HepG2 (cell line): ENCODE measurements around the gene CTAG1A. TPM values are rescaled to one million over a fixed set of nuclear protein-coding genes. Genes with fewer than 3 reads are reported as not detected.
A peak's percentile ranks its signal among the peaks of the same experiment; 100 is the strongest.
"Not testable (repeated sequence)": the region's sequence is repeated elsewhere in the genome, so short reads cannot be mapped to it uniquely, and the experiment has no call there.

Source experiments
- ATAC-seq: fragments of 200-7000 bp; cut with Tn5 transposase; 3 replicates; pipeline ENCODE4 v1.9.1; 2020; ENCODE audit warnings: mild to moderate bottlenecking, moderate library complexity
- BruUV-seq: library from RNA; stranded (reverse); fragments of 400-500 nt; replicated peaks from 2 replicates; lab custom pipeline; 2021; lab: Mats Ljungman, UMichigan
- CTCF ChIA-PET: fragments of 300-600 bp; formaldehyde crosslinking; extraction: SDS; loops from one replicate; lab custom pipeline; 2021; ENCODE audit warnings: low total read pairs, inconsistent platforms, low intra/inter-chr PET ratio; lab: Yijun Ruan, JAX
- POLR2A ChIA-PET: fragments of 350-600 bp; sonication (Branson Sonifier 250); formaldehyde crosslinking; loops from one replicate; lab custom pipeline; 2020; ENCODE audit warnings: antibody characterized with exemption, inconsistent platforms; lab: Yijun Ruan, JAX
- DNase-seq: peaks from one replicate; pipeline ENCODE4 v3.0.0-alpha.2; 2015; ENCODE audit warnings: low spot score
- FAIRE-seq: peaks from 3 replicates; lab custom pipeline; 2011; peaks lifted over from hg19 to GRCh38; lab: Jason Lieb, UNC
- H2AFZ ChIP-seq: one replicate; pipeline ENCODE4 v1.6.1; 2011; ENCODE audit warnings: low read length, inconsistent platforms
- H3K27ac ChIP-seq: fragments of 300-600 bp; 3 replicates; pipeline ENCODE4 v1.8.0; 2011; ENCODE audit warnings: mixed run types, mild to moderate bottlenecking, mixed read lengths, low read length, inconsistent platforms; ENCODE audit not compliant: insufficient read depth; ENCODE audit errors: extremely low read length
- H3K27me3 ChIP-seq, 2 experiments: fragments of 200-600 bp in 1 of 2; 2 replicates in 1 of 2; 3 replicates in 1 of 2; pipeline versions ENCODE4 v1.6.0 to v1.8.0; 2011; ENCODE audit warnings: low read length in 2 of 2, mild to moderate bottlenecking in 2 of 2, moderate library complexity in 2 of 2, inconsistent platforms in 1 of 2; ENCODE audit not compliant: insufficient read depth in 2 of 2, control insufficient read depth in 1 of 2
- H3K36me3 ChIP-seq, 2 experiments: fragments of 200-600 bp in 1 of 2; replicated peaks in 1 of 2; 2 replicates in 1 of 2; 3 replicates in 1 of 2; pipeline versions ENCODE4 v1.5.1 to v1.8.0; 2011; ENCODE audit warnings: low read length in 2 of 2, inconsistent platforms in 1 of 2; ENCODE audit not compliant: insufficient read depth in 2 of 2, control insufficient read depth in 1 of 2
- H3K4me1 ChIP-seq: 2 replicates; pipeline ENCODE4 v1.5.1; 2012; ENCODE audit warnings: low read length, inconsistent platforms; ENCODE audit not compliant: insufficient read depth
- H3K4me2 ChIP-seq: 2 replicates; pipeline ENCODE4 v1.6.0; 2011; ENCODE audit warnings: low read depth, low read length, inconsistent platforms
- H3K4me3 ChIP-seq, 3 experiments: fragments of 200-600 bp in 1 of 3; sonication (generic), shearing (Covaris generic) in 1 of 3; replicated peaks in 1 of 3; 2 replicates each; pipeline ENCODE4 v1.5.1; 2011 to 2016; ENCODE audit warnings: low read length in 3 of 3, inconsistent platforms in 2 of 3, low read depth in 2 of 3, mild to moderate bottlenecking in 2 of 3, control low read depth in 1 of 3, mixed read lengths in 1 of 3; ENCODE audit not compliant: insufficient read depth in 1 of 3
- H3K79me2 ChIP-seq: one replicate; pipeline ENCODE4 v1.6.1; 2011; ENCODE audit warnings: low read length, inconsistent platforms; ENCODE audit not compliant: insufficient read depth
- H3K9ac ChIP-seq: 2 replicates; pipeline ENCODE4 v1.6.0; 2011; ENCODE audit warnings: mild to moderate bottlenecking, low read depth, low read length, inconsistent platforms; ENCODE audit not compliant: insufficient read depth
- H3K9me3 ChIP-seq: 2 replicates; pipeline ENCODE4 v1.5.1; 2012; ENCODE audit warnings: mild to moderate bottlenecking, low read length
- H4K20me1 ChIP-seq: 2 replicates; pipeline ENCODE4 v1.6.0; 2011; ENCODE audit warnings: inconsistent platforms, mild to moderate bottlenecking, low read length, moderate library complexity; ENCODE audit not compliant: insufficient read depth
- WGBS: methylation state at CpG from one replicate; pipeline ENCODE4 v1.1.6; 2017; ENCODE audit warnings: low lambda C conversion rate; 5-methylcytosine and 5-hydroxymethylcytosine counted together
- in situ Hi-C: cut with HindIII; loops from 2 replicates; pipeline ENCODE4 v1.10.0; 2017; ENCODE audit warnings: low pct_unique_long_range_greater_than_20kb; ENCODE audit not compliant: extremely low pct_ligation_motif_present
- intact Hi-C: fragments of 100-400 bp; cut with micrococcal nuclease; formaldehyde crosslinking; loops from one replicate; pipeline ENCODE4 v1.10.0; 2022; ENCODE audit not compliant: unreplicated experiment
- polyA plus RNA-seq, 8 experiments: library from polyadenylated mRNA; depleted of rRNA in 3 of 8; stranded (reverse) in 7 of 8; unstranded in 1 of 8; fragments of >200 nt; fragmentation: Illumina TruSeq in 4 of 8; extraction: Trizol in 4 of 8; gene quantifications; 2 replicates each; pipeline versions ENCODE4 v1.2.1 to v1.2.3, GENCODE V29; 2011 to 2016; ENCODE audit warnings: low read depth in 4 of 8, missing spikeins in 1 of 8, mixed read lengths in 1 of 8; ENCODE audit not compliant: insufficient read depth in 1 of 8
- small RNA-seq, 3 experiments: library from RNA; depleted of rRNA; stranded (forward); fragments of <200 nt; gene quantifications; one replicate each; pipeline ENCODE3, GENCODE V24; 2012; ENCODE audit warnings: low read depth in 2 of 3, low replicate concordance in 1 of 3; ENCODE audit not compliant: insufficient read length in 3 of 3, insufficient read depth in 2 of 3
- total RNA-seq, 5 experiments: library from RNA; depleted of rRNA; stranded (reverse); fragments of >200 nt; fragmentation: Illumina TruSeq; extraction: Trizol; gene quantifications; 2 replicates each; pipeline ENCODE4 v1.2.3, GENCODE V29; 2016; ENCODE audit warnings: low read depth in 1 of 5

Gene CTAG1A
- total and polyA plus RNA-seq, 2 of the 13 experiments (the other 11 are each of a cell fraction or from before 2014, with no cell fraction given) = not detected

DNA sequence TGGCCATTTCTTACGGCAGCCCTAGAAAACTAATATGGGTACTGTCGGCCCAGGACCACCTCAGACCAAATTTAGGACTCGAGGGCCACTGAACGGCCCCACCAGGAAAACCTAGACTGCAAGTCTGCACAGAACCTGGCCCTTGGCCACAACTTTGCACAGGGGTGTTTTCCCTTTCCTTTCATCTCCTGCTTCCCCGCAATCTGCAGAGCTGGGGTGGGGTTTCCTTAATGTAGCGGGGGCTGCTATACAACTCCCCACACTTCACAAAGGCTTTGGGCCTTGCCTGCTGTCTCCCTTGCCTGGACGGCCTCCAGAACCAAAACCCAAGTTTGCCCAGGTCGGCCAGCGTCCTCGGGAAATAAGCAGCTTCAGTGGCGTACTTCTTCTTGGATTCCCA, 46.0 kb downstream of the CTAG1A start:
- CTCF ChIA-PET, intact Hi-C loops, POLR2A ChIA-PET, ATAC-seq, FAIRE-seq, BruUV-seq, H3K27ac ChIP-seq, H3K4me3 ChIP-seq, H2AFZ ChIP-seq, H4K20me1 ChIP-seq, H3K4me1 ChIP-seq, H3K9me3 ChIP-seq, H3K27me3 ChIP-seq, H3K79me2 ChIP-seq, DNase-seq, in situ Hi-C loops, H3K4me2 ChIP-seq, H3K9ac ChIP-seq, H3K36me3 ChIP-seq: not testable (repeated sequence)
- WGBS = no CpG with 5 or more reads among the region's 11 CpGs

- H3K4me2 ChIP-seq, H3K27ac ChIP-seq, H3K4me1 ChIP-seq, H3K36me3 ChIP-seq, H3K79me2 ChIP-seq, POLR2A ChIA-PET, in situ Hi-C loops, H3K27me3 ChIP-seq, intact Hi-C loops, CTCF ChIA-PET, BruUV-seq, H3K9me3 ChIP-seq, H2AFZ ChIP-seq, H3K4me3 ChIP-seq, H4K20me1 ChIP-seq, FAIRE-seq, H3K9ac ChIP-seq, DNase-seq: not testable (repeated sequence)
- peak; percentile 39 for ATAC-seq
- no CpG with 5 or more reads among the region's 11 CpGs for WGBS
Observed at GRCh38 chrX:154633661-154634060, 48.7 kb downstream of the CTAG1A start.

Small RNA genes lying within 50 kb of the gene (small RNA-seq; reads per million reads assigned to genes)
- gene AC244090.1 = 0 reads per million in 3 experiments
- gene AC244107.2 = 0 reads per million in 3 experiments

Other genes starting within 250 kb of the CTAG1A start
- gene FLNA, start 210.5 kb upstream of the CTAG1A start, total RNA-seq (2016; rRNA removed; fragmentation: Illumina TruSeq; extraction: Trizol) = 119 and 174 TPM in 2 replicates
- gene FLNA, start 210.5 kb upstream of the CTAG1A start, polyA plus RNA-seq (2011; rRNA removed) = 83.4 and 117 TPM in 2 replicates
- 10.4 and 14.5 TPM in 2 replicates for gene EMD, start 205.8 kb upstream of the CTAG1A start, total RNA-seq (2016; rRNA removed; fragmentation: Illumina TruSeq; extraction: Trizol)
- gene EMD, start 205.8 kb upstream of the CTAG1A start, polyA plus RNA-seq (2011; rRNA removed) = 14.9 and 19.1 TPM in 2 replicates
- gene RPL10, start 186.8 kb upstream of the CTAG1A start, total RNA-seq (2016; rRNA removed; fragmentation: Illumina TruSeq; extraction: Trizol) = 2,381 and 2,883 TPM in 2 replicates
- 4,713 and 5,167 TPM in 2 replicates for gene RPL10, start 186.8 kb upstream of the CTAG1A start, polyA plus RNA-seq (2011; rRNA removed)
- 4.6 and 4.7 TPM in 2 replicates for gene DNASE1L1, start 175.9 kb upstream of the CTAG1A start, total RNA-seq (2016; rRNA removed; fragmentation: Illumina TruSeq; extraction: Trizol)
- 12.3 and 16.5 TPM in 2 replicates for gene DNASE1L1, start 175.9 kb upstream of the CTAG1A start, polyA plus RNA-seq (2011; rRNA removed)
- gene TAFAZZIN, start 173.6 kb upstream of the CTAG1A start, total RNA-seq (2016; rRNA removed; fragmentation: Illumina TruSeq; extraction: Trizol) = 6.3 and 16.8 TPM in 2 replicates
- gene TAFAZZIN, start 173.6 kb upstream of the CTAG1A start, polyA plus RNA-seq (2011; rRNA removed) = 27.9 and 30.9 TPM in 2 replicates
- 23.1 and 56.7 TPM in 2 replicates for gene ATP6AP1, start 156.5 kb upstream of the CTAG1A start, total RNA-seq (2016; rRNA removed; fragmentation: Illumina TruSeq; extraction: Trizol)
- gene ATP6AP1, start 156.5 kb upstream of the CTAG1A start, polyA plus RNA-seq (2011; rRNA removed) = 110 and 142 TPM in 2 replicates
- gene GDI1, start 148.0 kb upstream of the CTAG1A start, total RNA-seq (2016; rRNA removed; fragmentation: Illumina TruSeq; extraction: Trizol) = 10.9 and 17.4 TPM in 2 replicates
- gene GDI1, start 148.0 kb upstream of the CTAG1A start, polyA plus RNA-seq (2011; rRNA removed) = 105 and 124 TPM in 2 replicates
- 19.5 and 30.7 TPM in 2 replicates for gene FAM50A, start 141.0 kb upstream of the CTAG1A start, total RNA-seq (2016; rRNA removed; fragmentation: Illumina TruSeq; extraction: Trizol)
- 40.7 and 51.1 TPM in 2 replicates for gene FAM50A, start 141.0 kb upstream of the CTAG1A start, polyA plus RNA-seq (2011; rRNA removed)
- 0.90 and 5.8 TPM in 2 replicates for gene PLXNA3, start 126.9 kb upstream of the CTAG1A start, total RNA-seq (2016; rRNA removed; fragmentation: Illumina TruSeq; extraction: Trizol)
- gene PLXNA3, start 126.9 kb upstream of the CTAG1A start, polyA plus RNA-seq (2011; rRNA removed) = 20.6 and 26.3 TPM in 2 replicates
- 12.7 and 13.0 TPM in 2 replicates for gene LAGE3, start 105.9 kb upstream of the CTAG1A start, total RNA-seq (2016; rRNA removed; fragmentation: Illumina TruSeq; extraction: Trizol)
- gene LAGE3, start 105.9 kb upstream of the CTAG1A start, polyA plus RNA-seq (2011; rRNA removed) = 7.6 and 10.0 TPM in 2 replicates
- 25.5 and 29.1 TPM in 2 replicates for gene UBL4A, start 98.5 kb upstream of the CTAG1A start, total RNA-seq (2016; rRNA removed; fragmentation: Illumina TruSeq; extraction: Trizol)
- gene UBL4A, start 98.5 kb upstream of the CTAG1A start, polyA plus RNA-seq (2011; rRNA removed) = 16.8 and 21.7 TPM in 2 replicates
- gene SLC10A3, start 94.5 kb upstream of the CTAG1A start, total RNA-seq (2016; rRNA removed; fragmentation: Illumina TruSeq; extraction: Trizol) = 10.1 and 10.8 TPM in 2 replicates
- 11.5 and 13.7 TPM in 2 replicates for gene SLC10A3, start 94.5 kb upstream of the CTAG1A start, polyA plus RNA-seq (2011; rRNA removed)
- 6.7 and 11.2 TPM in 2 replicates for gene FAM3A, start 68.9 kb upstream of the CTAG1A start, total RNA-seq (2016; rRNA removed; fragmentation: Illumina TruSeq; extraction: Trizol)
- gene FAM3A, start 68.9 kb upstream of the CTAG1A start, polyA plus RNA-seq (2011; rRNA removed) = 22.7 and 26.0 TPM in 2 replicates
- gene G6PD, start 38.3 kb upstream of the CTAG1A start, total RNA-seq (2016; rRNA removed; fragmentation: Illumina TruSeq; extraction: Trizol) = 28.8 and 44.6 TPM in 2 replicates
- 18.8 and 19.5 TPM in 2 replicates for gene G6PD, start 38.3 kb upstream of the CTAG1A start, polyA plus RNA-seq (2011; rRNA removed)
- gene IKBKG, start 37.5 kb upstream of the CTAG1A start, total RNA-seq (2016; rRNA removed; fragmentation: Illumina TruSeq; extraction: Trizol) = 26.5 and 30.6 TPM in 2 replicates
- gene IKBKG, start 37.5 kb upstream of the CTAG1A start, polyA plus RNA-seq (2011; rRNA removed) = 44.3 and 57.9 TPM in 2 replicates
- not detected in 2 replicates for gene CTAG1B, start 34.1 kb downstream of the CTAG1A start, total RNA-seq (2016; rRNA removed; fragmentation: Illumina TruSeq; extraction: Trizol)
- gene CTAG1B, start 34.1 kb downstream of the CTAG1A start, polyA plus RNA-seq (2011; rRNA removed) = not detected in 2 replicates
- not detected in 2 replicates for gene CTAG2, start 68.4 kb downstream of the CTAG1A start, total RNA-seq (2016; rRNA removed; fragmentation: Illumina TruSeq; extraction: Trizol)
- not detected in 2 replicates for gene CTAG2, start 68.4 kb downstream of the CTAG1A start, polyA plus RNA-seq (2011; rRNA removed)
- gene GAB3, start 165.9 kb downstream of the CTAG1A start, total RNA-seq (2016; rRNA removed; fragmentation: Illumina TruSeq; extraction: Trizol) = not detected in 2 replicates
- 0.01 TPM in 1 of 2 replicates, not detected in the other for gene GAB3, start 165.9 kb downstream of the CTAG1A start, polyA plus RNA-seq (2011; rRNA removed)
- 102 and 150 TPM in 2 replicates for gene DKC1, start 177.7 kb downstream of the CTAG1A start, total RNA-seq (2016; rRNA removed; fragmentation: Illumina TruSeq; extraction: Trizol)
- gene DKC1, start 177.7 kb downstream of the CTAG1A start, polyA plus RNA-seq (2011; rRNA removed) = 45.4 and 61.6 TPM in 2 replicates
- 8.1 and 9.4 TPM in 2 replicates for gene MPP1, start 220.4 kb downstream of the CTAG1A start, total RNA-seq (2016; rRNA removed; fragmentation: Illumina TruSeq; extraction: Trizol)
- 7.0 and 7.8 TPM in 2 replicates for gene MPP1, start 220.4 kb downstream of the CTAG1A start, polyA plus RNA-seq (2011; rRNA removed)
- gene SMIM9, start 249.5 kb downstream of the CTAG1A start, total RNA-seq (2016; rRNA removed; fragmentation: Illumina TruSeq; extraction: Trizol) = not detected in 2 replicates
- not detected in 2 replicates for gene SMIM9, start 249.5 kb downstream of the CTAG1A start, polyA plus RNA-seq (2011; rRNA removed)